Measurements from ENCODE around the gene CFAP68.

- TF ChIP-seq REST (IDR thresholded peaks at IDR 0.05; ENCODE audit: insufficient read depth in 1 of 2, low read depth in 2 of 2, low read length in 2 of 2) (no peak), POLR2AphosphoS5 (IDR thresholded peaks at IDR 0.05; ENCODE audit: low read depth, low read length) (no peak)
Measured at GRCh38 chr11:111837366-111837891, 41.9 kb upstream of the CFAP68 start.
